Neural crest cell (in vitro differentiated cells): ENCODE measurements around the gene GEMIN7. TPM values are rescaled to one million over a fixed set of nuclear protein-coding genes. Genes with fewer than 3 reads are reported as not detected.
A peak's percentile ranks its signal among the peaks of the same experiment; 100 is the strongest.

Experiments used
- DNase-seq: peaks from one replicate; pipeline ENCODE4 v3.0.0; 2021; ENCODE audit warnings: low read depth, mixed read lengths, low spot score
- H3K27ac Mint-ChIP-seq: one replicate; pipeline ENCODE4 v1.8.0; 2021; ENCODE audit warnings: mild to moderate bottlenecking, mixed read lengths; ENCODE audit not compliant: unreplicated experiment
- H3K27me3 Mint-ChIP-seq: 2 replicates; pipeline ENCODE4 v1.8.0; 2021; ENCODE audit warnings: low read depth, mild to moderate bottlenecking, mixed read lengths
- H3K36me3 Mint-ChIP-seq: 2 replicates; pipeline ENCODE4 v1.8.0; 2021; ENCODE audit warnings: low read depth, mild to moderate bottlenecking, mixed read lengths
- H3K4me1 Mint-ChIP-seq: 2 replicates; pipeline ENCODE4 v1.8.0; 2021; ENCODE audit warnings: mixed read lengths
- H3K4me3 Mint-ChIP-seq: one replicate; pipeline ENCODE4 v1.8.0; 2021; ENCODE audit warnings: mild to moderate bottlenecking, mixed read lengths
- H3K9me3 Mint-ChIP-seq: 2 replicates; pipeline ENCODE4 v1.8.0; 2021; ENCODE audit warnings: mixed read lengths
- total RNA-seq: library from RNA; stranded (reverse); gene quantifications from 2 replicates; pipeline ENCODE4 v1.2.1, GENCODE V29; 2021
- TF ChIP-seq, protein P1 (sequence below): fragments of 200-600 bp; sonication (generic); conservative IDR thresholded peaks from 2 replicates; pipeline ENCODE4 v1.5.0; 2021; ENCODE audit warnings: antibody characterized with exemption, mild to moderate bottlenecking

The GEMIN7 gene
- total RNA-seq, 1 donor from 2014 or later = 36.2 TPM

DNA sequence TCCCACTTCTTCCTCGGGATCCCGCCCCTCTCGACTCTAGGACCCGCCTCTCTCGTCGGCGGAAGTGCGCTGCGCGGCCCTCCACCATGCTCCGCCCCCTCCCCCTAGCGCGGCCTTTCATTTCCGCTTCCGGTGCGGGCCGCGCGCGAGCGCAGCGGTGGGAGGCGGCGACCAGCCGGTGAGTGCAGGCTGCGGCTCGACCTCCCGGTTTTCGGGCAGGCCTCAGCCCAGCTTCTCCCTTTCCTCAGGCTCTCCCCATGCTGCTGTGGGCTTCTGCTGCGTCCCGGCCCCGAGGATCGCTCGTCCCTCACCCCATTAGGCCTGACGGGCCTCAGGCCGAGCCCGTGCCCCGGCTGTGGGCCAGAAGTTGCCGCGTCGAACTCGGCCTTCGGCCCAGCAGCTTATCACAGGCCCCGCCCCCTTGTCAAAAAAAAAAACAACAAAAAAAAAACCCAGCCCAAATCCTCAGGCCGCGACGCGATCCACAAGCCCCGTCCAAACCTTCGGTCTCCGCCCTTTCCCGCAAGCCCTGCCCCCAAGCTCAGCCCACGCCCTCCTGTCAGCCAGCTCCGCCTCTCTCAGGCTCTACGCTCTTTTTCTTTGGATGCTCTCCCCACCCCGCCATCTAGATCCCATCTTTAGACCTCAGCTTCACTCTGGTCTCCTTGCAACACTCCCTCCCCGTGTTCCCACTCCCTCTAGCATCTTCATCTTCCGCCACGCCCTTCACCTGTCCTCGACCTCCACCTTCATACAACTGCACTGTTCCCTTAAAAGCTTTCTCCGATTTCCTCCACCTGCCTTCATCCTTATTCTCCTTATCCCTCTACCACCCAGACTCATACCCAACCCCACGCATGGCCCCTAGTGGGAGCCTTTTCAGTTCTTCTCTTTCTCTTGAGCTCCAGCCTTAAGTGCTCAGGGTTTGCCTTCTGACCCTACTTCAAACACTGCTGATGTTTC lies 39.8 kb upstream of the GEMIN7 start, which contains the start of gene CLASRP:
Gene CLASRP, plus strand, starts transcription at position 115 of the 963 bp plus-strand sequence. CDS start 1,168 bp downstream, outside the sequence.
- Mint-ChIP-seq H3K4me1 (peaks cover 25% of the 10 kb centered on the region), H3K4me3 (peak within 1 kb of the TSS; percentile 97), H3K27ac (peak within 1 kb of the TSS; percentile 87), H3K27me3 (no peaks in the 10 kb centered on the region), H3K9me3 (no peaks in the 10 kb centered on the region), H3K36me3 (peaks cover 9% of the 10 kb centered on the region)
- TF ChIP-seq, protein P1, sequence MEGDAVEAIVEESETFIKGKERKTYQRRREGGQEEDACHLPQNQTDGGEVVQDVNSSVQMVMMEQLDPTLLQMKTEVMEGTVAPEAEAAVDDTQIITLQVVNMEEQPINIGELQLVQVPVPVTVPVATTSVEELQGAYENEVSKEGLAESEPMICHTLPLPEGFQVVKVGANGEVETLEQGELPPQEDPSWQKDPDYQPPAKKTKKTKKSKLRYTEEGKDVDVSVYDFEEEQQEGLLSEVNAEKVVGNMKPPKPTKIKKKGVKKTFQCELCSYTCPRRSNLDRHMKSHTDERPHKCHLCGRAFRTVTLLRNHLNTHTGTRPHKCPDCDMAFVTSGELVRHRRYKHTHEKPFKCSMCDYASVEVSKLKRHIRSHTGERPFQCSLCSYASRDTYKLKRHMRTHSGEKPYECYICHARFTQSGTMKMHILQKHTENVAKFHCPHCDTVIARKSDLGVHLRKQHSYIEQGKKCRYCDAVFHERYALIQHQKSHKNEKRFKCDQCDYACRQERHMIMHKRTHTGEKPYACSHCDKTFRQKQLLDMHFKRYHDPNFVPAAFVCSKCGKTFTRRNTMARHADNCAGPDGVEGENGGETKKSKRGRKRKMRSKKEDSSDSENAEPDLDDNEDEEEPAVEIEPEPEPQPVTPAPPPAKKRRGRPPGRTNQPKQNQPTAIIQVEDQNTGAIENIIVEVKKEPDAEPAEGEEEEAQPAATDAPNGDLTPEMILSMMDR = no peak
- DNase-seq = peak; percentile 89

DNA sequence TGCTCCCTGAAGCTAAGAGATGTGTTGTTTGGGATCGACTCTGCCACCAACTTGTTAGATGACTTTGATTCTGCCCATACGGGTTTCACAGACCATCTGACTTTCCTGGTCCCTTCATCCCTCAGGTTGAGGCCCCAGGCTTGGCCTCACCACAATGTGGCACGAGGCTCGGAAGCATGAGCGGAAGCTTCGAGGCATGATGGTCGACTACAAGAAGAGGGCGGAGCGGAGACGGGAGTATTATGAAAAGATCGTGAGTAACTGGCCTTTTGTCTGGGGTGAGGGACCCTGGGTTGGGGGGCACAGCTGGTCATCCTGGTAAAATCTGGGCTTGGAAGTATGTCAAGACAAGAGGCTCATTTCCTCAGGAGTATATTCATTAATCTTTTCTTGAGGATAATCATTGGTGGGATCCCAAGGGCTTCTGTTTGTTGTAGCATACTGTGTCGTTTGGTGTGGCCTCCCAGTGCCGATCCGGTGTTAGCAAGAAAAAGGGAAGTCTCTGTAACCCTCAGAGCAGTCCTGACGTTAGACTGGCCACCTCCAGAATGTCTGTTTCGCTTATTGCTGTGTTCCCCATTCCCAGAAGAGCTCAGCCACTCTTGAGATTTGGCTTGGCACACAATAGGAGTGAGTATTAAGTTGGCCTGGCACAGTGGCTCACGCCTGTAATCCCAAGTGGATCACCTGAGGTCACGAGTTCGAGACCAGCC lies 38.8 kb upstream of the GEMIN7 start:
- TF ChIP-seq, protein P1 = no peak
- Mint-ChIP-seq H3K36me3 (peaks cover 9% of the 10 kb centered on the region), H3K27me3 (no peaks in the 10 kb centered on the region), H3K27ac (peak overlapping the region; percentile 8), H3K4me1 (peaks cover 30% of the 10 kb centered on the region), H3K4me3 (peak overlapping the region; percentile 97), H3K9me3 (no peaks in the 10 kb centered on the region)
- DNase-seq = no peak

DNA sequence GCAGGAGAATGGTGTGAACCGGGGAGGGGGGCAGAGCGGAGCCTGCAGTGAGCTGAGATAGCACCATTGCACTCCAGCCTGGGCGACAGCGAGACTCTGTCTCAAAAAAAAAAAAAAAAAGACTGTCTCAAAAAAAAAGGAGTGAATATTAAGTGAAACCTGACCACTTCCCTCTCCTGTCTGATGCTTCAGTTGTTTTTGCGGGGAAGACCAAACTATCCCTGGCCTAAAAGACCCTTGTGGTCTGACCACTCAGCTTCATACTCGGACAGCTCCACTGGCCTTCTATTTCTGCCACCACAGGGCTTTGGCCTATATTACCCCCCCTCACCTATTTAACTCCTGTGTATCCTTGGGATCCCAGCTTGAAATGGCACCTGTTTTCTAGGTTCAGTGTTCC lies 37.9 kb upstream of the GEMIN7 start:
- Mint-ChIP-seq H3K4me3 (peak overlapping the region; percentile 81), H3K36me3 (peaks cover 9% of the 10 kb centered on the region), H3K27ac (no peak overlapping the region), H3K9me3 (no peaks in the 10 kb centered on the region), H3K27me3 (no peaks in the 10 kb centered on the region), H3K4me1 (peaks cover 39% of the 10 kb centered on the region)
- TF ChIP-seq, protein P1 = no peak
- no peak for DNase-seq

DNA sequence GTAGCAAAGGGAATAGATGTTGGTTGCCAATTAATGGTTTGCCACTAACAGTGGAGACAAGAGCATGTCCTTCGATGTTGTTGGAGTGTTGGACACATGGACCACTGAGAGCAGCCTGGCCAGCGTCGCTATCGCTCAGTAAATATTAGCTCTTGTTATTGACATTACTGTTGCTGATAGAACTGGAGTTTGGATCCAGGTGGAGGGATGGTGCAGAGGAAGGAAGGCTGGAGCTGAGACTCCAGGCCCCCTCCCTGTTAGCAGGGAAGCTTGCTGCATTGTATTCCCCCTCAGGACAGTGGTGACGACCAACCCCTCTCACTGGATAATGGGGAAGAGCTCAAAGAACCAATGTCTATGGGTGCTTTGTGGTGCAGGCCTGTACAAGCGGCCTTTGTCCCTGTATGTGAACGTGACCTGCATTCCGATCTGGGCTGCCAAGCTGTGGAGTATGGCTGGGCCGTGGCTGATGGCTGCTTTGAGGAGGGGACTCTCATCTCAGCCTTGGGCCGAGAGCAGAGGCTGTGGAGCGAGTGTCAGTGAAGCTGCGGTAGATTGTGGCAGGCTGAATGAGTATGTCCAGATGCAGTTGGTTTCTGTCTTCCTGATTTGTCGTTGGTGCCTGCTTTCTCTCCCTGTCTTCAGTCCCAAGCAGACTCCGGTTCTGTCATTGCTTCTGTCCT lies 33.2 kb upstream of the GEMIN7 start:
- peak overlapping the region; percentile 59 for H3K4me3 Mint-ChIP-seq

More for the DNA sequence above, 33.2 kb upstream of the GEMIN7 start:
- Mint-ChIP-seq H3K36me3 (peaks cover 5% of the 10 kb centered on the region), H3K4me1 (peaks cover 33% of the 10 kb centered on the region), H3K9me3 (no peaks in the 10 kb centered on the region), H3K27ac (peak overlapping the region; percentile 51), H3K27me3 (no peaks in the 10 kb centered on the region)
- TF ChIP-seq, protein P1 = no peak
- peak; percentile 56 for DNase-seq
